Stimulated activated naive CD8-positive, alpha-beta T cell treated with anti-CD3 and anti-CD28 coated beads, Interleukin-15, Interleukin-2, amounts not matched to agents 100 U/mL and 50 U/mL, for 24 hours (primary cell): ENCODE results near the gene DYSF.

Experiments
- ATAC-seq: fragments of 150-1000 bp; cut with Tn5 transposase; one replicate; pipeline ENCODE4 v1.10.0; 2021
- DNase-seq: peaks from one replicate; pipeline ENCODE4 v3.0.0; 2021

DYSF gene

GRCh38 chr2:71659868-71660518 is 206.6 kb downstream of the DYSF start:
- DNase-seq (no peak), ATAC-seq (no peak)

GRCh38 chr2:71661782-71662181 is 208.4 kb downstream of the DYSF start:
- no peak for DNase-seq
- ATAC-seq, result no peak

- ATAC-seq, result no peak
Observed at GRCh38 chr2:71662665-71663394, 209.5 kb downstream of the DYSF start.

GRCh38 chr2:71664161-71664560 is 210.8 kb downstream of the DYSF start:
- ATAC-seq, result no peak
- no peak for DNase-seq

More at GRCh38 chr2:71662665-71663394, 209.5 kb downstream of the DYSF start:
- no peak for DNase-seq

- no peak for DNase-seq
- ATAC-seq, result no peak
Observed at GRCh38 chr2:71665168-71666093, 212.1 kb downstream of the DYSF start.

- DNase-seq, result no peak
- ATAC-seq, result no peak
Observed at GRCh38 chr2:71666094-71666474, 212.7 kb downstream of the DYSF start.

- DNase-seq (no peak), ATAC-seq (no peak)
Observed at GRCh38 chr2:71667256-71668182, 214.2 kb downstream of the DYSF start.

GRCh38 chr2:71668326-71669057 is 215.1 kb downstream of the DYSF start:
- ATAC-seq, result no peak

GRCh38 chr2:71669058-71669456 is 215.7 kb downstream of the DYSF start:
- DNase-seq, result no peak
- ATAC-seq, result no peak

More at GRCh38 chr2:71668326-71669057, 215.1 kb downstream of the DYSF start:
- no peak for DNase-seq

- ATAC-seq, result no peak
- no peak for DNase-seq
Observed at GRCh38 chr2:71669628-71670429, 216.5 kb downstream of the DYSF start.

- DNase-seq (no peak), ATAC-seq (no peak)
Observed at GRCh38 chr2:71670430-71670795, 217.1 kb downstream of the DYSF start.

GRCh38 chr2:71671203-71671854 is 218.0 kb downstream of the DYSF start:
- DNase-seq (no peak), ATAC-seq (no peak)

GRCh38 chr2:71671895-71672825 is 218.8 kb downstream of the DYSF start:
- no peak for ATAC-seq
- DNase-seq, result no peak

GRCh38 chr2:71672826-71673795 is 219.8 kb downstream of the DYSF start:
- DNase-seq (no peak), ATAC-seq (no peak)

GRCh38 chr2:71674158-71674851 is 220.9 kb downstream of the DYSF start:
- DNase-seq, result no peak
- no peak for ATAC-seq

GRCh38 chr2:71675296-71675695 is 221.9 kb downstream of the DYSF start:
- no peak for DNase-seq
- ATAC-seq, result no peak

- no peak for DNase-seq
- no peak for ATAC-seq
Observed at GRCh38 chr2:71678874-71679273, 225.5 kb downstream of the DYSF start.
